Right forelimb (tissue), 1 donor: ENCODE measurements around the gene ZBTB33.

Source experiments
- DNase-seq: peaks from one replicate; pipeline ENCODE4 v3.0.0-alpha.2; 2018

ZBTB33 gene

DNA sequence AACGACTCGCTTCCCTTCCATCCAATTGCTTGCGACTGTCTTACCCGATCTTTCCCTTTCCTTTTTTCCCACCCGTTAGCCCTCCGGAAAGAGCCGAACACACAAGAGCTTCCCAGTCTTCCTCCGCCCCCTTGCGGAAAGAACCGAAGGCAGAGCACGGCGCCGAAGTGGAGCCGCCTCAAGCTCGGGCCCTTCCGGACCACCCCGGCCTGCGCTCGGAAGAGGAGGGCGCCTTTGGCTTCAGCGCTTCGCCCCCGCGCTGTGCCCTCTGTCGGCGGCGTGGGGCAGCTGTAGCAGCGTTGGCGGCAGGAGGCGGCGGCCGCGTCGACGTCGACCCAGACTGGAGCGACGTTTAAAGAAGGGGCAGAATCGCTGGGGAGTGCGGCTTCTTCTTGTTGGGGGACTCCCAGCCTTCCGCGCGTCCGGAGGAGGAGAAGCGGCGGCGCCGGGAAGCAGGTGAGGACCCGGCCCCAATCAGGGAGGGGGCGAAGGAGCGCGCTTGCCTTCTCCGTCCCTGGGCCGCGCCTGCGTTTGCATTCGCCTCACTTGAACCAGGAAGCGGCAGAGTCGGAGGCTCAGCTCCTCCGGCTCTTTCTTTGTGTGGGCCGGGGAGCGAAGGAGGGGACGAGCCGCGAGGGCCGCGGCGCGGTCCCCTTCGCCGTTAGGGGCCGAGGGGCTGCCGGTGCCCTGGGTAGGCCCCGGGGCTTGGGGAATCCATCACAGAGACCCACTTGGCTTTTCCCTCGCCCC lies at the start of gene ZBTB33:
Gene ZBTB33 (plus strand): TSS at position 291 of the 750 bp plus-strand sequence. CDS start 2,604 bp downstream, outside the sequence.
- DNase-seq: peak; percentile 90

GRCh38 chrX:120200851-120201250 lies 49.8 kb upstream of the ZBTB33 start:
- DNase-seq: no peak

- no peak for DNase-seq
Measured at GRCh38 chrX:120205816-120206753, 44.5 kb upstream of the ZBTB33 start.

DNA sequence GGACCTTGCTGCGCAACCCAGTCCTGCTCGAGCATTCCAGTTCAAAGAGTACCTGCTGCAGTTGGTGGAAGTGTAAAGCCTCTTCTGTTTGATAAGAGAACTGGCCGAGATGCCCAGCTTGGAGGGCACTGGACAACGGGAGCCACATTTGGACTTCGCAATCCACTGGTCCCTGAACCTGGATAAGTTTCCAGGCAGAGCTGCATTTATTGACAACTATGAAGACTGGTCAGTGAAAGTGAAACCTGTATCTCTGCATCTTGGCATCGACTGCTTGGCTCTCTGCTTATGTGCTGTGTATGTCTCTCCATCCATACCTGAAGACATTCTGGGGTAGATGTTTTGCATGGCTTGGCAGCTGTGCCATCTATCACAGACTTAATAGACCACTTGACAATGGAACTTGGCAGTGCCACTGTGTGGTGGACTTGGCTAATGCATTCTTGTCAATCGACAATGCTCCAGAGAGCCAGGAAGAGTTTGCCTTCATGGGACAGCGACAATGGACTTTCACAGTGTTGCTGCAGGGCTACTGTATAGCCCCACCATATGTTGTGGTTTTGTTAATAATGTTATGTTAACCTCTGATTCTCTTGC lies 43.5 kb upstream of the ZBTB33 start:
- DNase-seq: no peak

DNA sequence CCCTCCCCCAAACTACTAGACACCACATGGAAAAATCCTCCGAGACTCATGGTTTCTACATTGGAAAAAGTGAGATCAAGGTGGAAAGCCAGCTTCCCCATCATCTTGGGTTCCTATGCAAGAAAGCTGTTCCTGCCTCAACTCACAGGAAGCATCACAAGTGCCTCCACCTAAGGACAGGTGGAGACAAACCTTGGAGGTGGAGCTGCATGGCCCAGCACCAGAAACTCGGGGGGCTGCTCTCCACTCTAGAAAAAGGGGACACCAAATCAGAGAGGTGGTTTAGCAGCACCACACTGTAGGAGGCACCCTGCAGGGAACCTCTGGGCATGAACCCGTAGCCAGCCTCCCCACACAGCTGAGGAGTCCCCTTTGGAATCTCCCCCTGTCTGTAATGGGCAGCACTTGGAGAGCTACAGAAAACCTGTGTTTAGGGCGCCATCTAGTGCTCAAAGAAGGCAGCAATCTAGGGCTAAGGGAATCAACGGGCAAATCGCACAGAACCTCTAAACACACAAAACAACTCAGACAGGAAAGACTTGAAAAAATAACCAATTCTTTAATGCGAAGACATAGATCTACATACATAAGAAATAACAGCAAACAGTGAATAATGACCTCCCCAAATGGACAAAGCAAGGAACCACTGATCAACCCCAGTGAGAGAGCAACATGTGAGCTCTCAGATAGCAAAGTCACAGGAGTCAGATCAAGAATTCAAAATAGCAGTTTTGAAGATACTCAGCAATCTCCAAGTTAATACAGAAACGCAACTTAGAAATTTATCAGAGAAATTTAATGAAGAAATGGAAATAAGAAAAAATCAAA lies 37.0 kb upstream of the ZBTB33 start:
- DNase-seq: peak; percentile 55

DNA sequence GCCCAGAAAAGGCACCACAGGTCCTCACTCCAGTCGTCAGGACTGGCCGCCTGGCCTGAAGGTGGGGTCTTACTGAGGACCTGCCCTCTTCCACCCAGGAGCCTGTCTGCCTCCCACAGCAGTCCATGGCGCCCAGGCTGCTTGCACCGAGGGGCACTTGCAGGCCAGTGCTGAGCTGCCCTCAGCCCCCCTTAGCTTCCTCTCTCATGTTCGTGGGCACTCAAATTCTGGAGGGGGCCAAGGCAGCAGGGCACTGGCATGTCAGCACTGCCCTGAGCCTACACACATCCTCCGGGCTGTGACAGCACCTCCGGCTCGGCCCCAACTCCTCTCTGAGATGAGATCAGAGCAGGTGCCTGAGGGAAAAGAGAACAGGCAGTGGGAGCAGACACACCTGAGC lies 27.2 kb upstream of the ZBTB33 start:
- DNase-seq: no peak

GRCh38 chrX:120224388-120224787 lies 26.2 kb upstream of the ZBTB33 start:
- DNase-seq: no peak

GRCh38 chrX:120228187-120228908 lies 22.3 kb upstream of the ZBTB33 start:
- DNase-seq: no peak

DNA sequence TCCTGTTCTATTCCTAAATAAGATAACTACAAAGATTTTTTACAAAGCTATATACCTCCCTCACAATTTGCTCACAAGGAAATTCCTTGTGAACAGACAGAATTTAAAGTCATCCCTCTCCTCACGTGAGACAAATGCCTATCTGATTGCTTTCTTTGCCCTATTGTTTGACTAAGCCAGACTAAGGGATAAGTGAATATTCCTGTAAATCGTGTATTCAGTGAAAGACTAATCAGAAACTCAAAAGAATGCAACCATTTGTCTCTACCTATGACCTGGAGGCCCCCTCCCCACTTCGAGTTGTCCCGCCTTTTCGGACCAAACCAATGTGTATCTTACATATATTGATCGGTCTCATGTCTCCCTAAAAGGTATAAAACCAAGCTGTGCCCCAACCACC lies 15.3 kb upstream of the ZBTB33 start:
- no peak for DNase-seq

DNA sequence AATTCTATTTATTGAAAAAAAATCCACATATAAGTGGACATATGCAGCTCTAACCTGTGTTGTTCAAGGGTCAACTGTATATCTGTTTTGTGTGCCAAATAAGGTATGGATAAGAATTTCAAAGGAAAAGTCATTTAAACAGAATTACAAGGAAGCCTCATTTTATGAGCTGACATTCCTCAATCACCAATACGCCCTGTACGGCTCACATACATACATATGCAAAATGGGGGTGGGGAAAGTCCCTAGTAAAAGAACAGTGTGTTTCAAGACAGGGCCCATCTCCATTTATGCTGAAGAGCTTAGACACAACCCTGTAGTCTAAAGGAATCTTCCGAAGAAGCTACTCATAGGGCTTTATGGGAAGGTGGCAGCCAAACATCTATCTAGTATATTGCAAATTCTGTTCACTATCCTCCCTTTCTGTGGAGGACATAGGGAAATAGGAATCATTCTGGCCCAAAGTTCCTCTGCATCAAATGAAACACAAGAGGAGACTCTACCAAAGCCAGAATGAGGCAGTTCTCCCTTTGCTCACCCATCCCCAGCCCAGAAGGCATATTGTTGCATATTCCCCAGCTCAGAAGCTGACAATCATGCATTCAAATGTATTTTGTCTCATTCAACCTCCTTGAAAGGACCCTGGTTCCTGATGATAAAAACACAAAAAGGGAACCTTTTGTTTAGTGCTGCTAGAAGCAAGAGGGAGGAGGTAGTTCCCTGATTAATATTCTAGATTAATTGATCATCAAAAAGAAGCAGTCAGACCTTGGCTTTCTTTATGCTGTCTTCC lies 13.7 kb upstream of the ZBTB33 start:
- no peak for DNase-seq

DNA sequence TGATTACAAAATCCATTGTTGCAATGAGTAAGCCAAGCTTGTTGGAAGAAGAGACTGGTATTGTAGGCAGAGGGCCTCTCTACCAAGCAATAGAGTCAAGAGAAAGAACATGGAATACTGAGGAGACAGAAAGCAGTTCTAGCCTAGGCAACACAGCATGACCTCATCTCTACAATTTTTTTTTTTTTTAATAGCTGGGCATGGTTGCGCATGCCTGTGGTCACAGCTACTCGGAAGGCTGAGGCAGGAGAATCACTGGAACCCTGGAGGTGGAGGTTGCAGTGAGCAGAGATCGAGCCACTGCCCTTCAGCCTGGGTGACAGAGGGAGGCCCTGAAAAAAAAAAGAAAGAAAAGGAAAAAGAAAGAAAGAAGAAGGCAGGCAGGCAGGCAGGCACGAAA lies 11.7 kb upstream of the ZBTB33 start:
- no peak for DNase-seq

DNA sequence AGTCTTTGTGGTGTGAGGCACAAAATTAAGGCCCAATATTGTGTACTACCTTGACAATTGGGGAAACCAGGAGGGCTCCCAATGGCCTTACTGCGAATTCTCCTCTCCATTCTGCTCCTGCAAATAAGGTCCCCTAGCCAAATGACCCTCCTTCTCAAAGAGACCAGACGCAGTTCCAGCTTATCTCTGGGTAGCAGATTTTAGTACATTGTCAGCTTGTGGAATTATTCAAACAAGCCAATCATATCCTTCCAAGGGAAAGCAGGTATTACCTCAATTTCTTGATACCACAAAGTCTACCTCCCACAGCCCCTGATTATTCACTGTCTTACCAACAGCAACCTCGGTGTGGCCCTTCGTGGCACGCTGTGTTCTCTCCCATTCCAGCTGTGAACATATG lies 7.8 kb upstream of the ZBTB33 start:
- DNase-seq: no peak

GRCh38 chrX:120244395-120244734 lies 6.2 kb upstream of the ZBTB33 start:
- no peak for DNase-seq

- peak; percentile 82 for DNase-seq
Measured at GRCh38 chrX:120244735-120245498, 5.7 kb upstream of the ZBTB33 start.

DNA sequence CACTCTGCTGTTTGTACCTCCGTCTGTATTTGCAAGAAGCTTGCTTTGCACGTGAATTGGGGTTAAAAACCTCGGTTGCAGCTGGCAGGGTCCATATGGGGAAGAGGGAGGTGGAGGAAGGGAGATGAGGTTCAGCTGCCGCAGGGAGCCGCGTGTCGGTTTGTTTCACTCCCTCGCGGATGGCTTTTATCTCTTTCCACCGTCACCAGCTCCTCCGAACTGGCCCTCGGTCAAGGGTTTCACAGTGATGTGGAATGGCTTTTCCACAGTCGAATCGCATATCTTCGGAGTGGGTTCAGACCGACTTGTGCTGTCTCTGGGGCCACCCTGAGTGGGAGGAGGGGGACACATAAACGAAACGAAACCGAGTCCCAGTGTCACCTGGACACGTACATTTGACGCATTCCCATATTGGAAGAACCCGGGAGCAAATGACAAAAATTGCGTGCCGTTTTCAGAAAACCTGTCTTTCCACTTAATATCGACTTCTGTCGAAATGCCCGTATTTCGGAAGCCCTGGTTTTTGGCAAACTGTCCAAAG lies 929 bp downstream of the ZBTB33 start:
- DNase-seq: peak; percentile 48

GRCh38 chrX:120253784-120254183 lies 3.2 kb downstream of the ZBTB33 start:
- no peak for DNase-seq

GRCh38 chrX:120260369-120260768 lies 9.8 kb downstream of the ZBTB33 start:
- no peak for DNase-seq

- DNase-seq: no peak
Measured at GRCh38 chrX:120262859-120263708, 12.5 kb downstream of the ZBTB33 start.

DNA sequence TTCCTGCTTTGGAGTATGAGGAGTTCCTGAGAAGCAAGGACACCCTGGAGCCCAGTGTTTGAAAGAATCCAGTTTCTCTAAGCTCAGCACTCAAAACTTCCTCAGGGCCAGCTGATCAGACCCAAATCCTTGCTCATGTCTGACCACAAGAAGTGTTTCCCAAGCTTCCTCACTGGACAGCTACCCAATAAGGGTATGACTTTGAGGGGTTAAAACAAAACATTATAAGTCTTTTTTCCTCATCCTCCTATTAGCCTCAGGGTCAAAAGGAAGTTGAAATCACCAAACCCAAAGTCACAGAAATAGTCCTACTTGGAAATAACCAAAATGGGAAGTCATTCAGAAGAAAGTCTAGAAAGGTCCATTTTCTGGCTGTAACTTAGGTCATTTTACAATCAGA lies 13.7 kb downstream of the ZBTB33 start:
- no peak for DNase-seq
